HepG2 (cell line): Measurements from ENCODE around the gene NPPB. TPM values are rescaled to one million over a fixed set of nuclear protein-coding genes. Genes with fewer than 3 reads are reported as not detected.
A peak's percentile ranks its signal among the peaks of the same experiment; 100 is the strongest.

Experiments
- CENPX ChIP-seq: sonication (generic); formaldehyde crosslinking; IDR thresholded peaks from 2 replicates; pipeline ENCODE4 v1.9.0; 2021; ENCODE audit warnings: mild to moderate bottlenecking, missing genetic modification reagents, moderate library complexity
- FOXJ3 ChIP-seq: sonication (generic); formaldehyde crosslinking; IDR thresholded peaks from 2 replicates; pipeline ENCODE4 v1.4.0; 2020; ENCODE audit warnings: missing genetic modification reagents, mild to moderate bottlenecking, borderline replicate concordance
- FUBP1 ChIP-seq: sonication (generic); formaldehyde crosslinking; IDR thresholded peaks from 2 replicates; pipeline ENCODE4 v1.5.1; 2020; ENCODE audit warnings: missing genetic modification reagents, mild to moderate bottlenecking, borderline replicate concordance
- HNF1A ChIP-seq, 2 experiments: sonication (generic) in 1 of 2; formaldehyde crosslinking in 1 of 2; IDR thresholded peaks; 2 replicates each; pipeline versions ENCODE4 v1.4.0 to v1.6.1; 2016 to 2020; ENCODE audit warnings: borderline replicate concordance in 1 of 2, low read depth in 1 of 2, mild to moderate bottlenecking in 1 of 2, missing genetic modification reagents in 1 of 2
- IKZF5 ChIP-seq: IDR thresholded peaks from 2 replicates; pipeline ENCODE4 v1.6.1; 2018; ENCODE audit warnings: missing genetic modification reagents, mild to moderate bottlenecking, missing compliant biosample characterization
- LCORL ChIP-seq, 2 experiments: fragments of 450-650 bp in 1 of 2; sonication (generic) in 1 of 2; formaldehyde crosslinking in 1 of 2; IDR thresholded peaks; 2 replicates each; pipeline versions ENCODE4 v1.5.0 to v1.6.1; 2017 to 2020; ENCODE audit warnings: antibody characterized with exemption in 1 of 2, missing genetic modification reagents in 1 of 2
- NONO ChIP-seq, 2 experiments: fragments of 450-650 bp in 1 of 2; sonication (generic) in 1 of 2; formaldehyde crosslinking in 1 of 2; IDR thresholded peaks in 1 of 2; conservative IDR thresholded peaks in 1 of 2; 2 replicates each; pipeline versions ENCODE4 v1.6.1 to v1.8.0; 2017 to 2022; ENCODE audit warnings: mild to moderate bottlenecking in 1 of 2, missing genetic modification reagents in 1 of 2, moderate library complexity in 1 of 2
- SP5 ChIP-seq: IDR thresholded peaks from 2 replicates; pipeline ENCODE4 v1.6.1; 2016; ENCODE audit warnings: low read depth, borderline replicate concordance
- TARDBP ChIP-seq: sonication (generic); formaldehyde crosslinking; IDR thresholded peaks from 2 replicates; pipeline ENCODE4 v1.8.0; 2022; ENCODE audit warnings: mild to moderate bottlenecking, missing genetic modification reagents
- TBX2 ChIP-seq: sonication (generic); formaldehyde crosslinking; IDR thresholded peaks from 2 replicates; pipeline ENCODE4 v1.5.0; 2020; ENCODE audit warnings: missing genetic modification reagents, mild to moderate bottlenecking, borderline replicate concordance
- TP53 ChIP-seq: sonication (generic); formaldehyde crosslinking; conservative IDR thresholded peaks from 2 replicates; pipeline ENCODE4 v1.4.0; 2020; ENCODE audit warnings: missing genetic modification reagents
- ZFP41 ChIP-seq: sonication (generic); formaldehyde crosslinking; IDR thresholded peaks from 2 replicates; pipeline ENCODE4 v1.4.0; 2020; ENCODE audit warnings: mild to moderate bottlenecking, missing genetic modification reagents, borderline replicate concordance
- ZNF142 ChIP-seq: sonication (generic); formaldehyde crosslinking; IDR thresholded peaks from 2 replicates; pipeline ENCODE4 v1.4.0; 2020; ENCODE audit warnings: missing genetic modification reagents
- ZNF326 ChIP-seq: sonication (generic); formaldehyde crosslinking; IDR thresholded peaks from 2 replicates; pipeline ENCODE4 v1.4.0; 2020; ENCODE audit warnings: missing genetic modification reagents, borderline replicate concordance
- ZNF350 ChIP-seq: sonication (generic); formaldehyde crosslinking; IDR thresholded peaks from 2 replicates; pipeline ENCODE4 v1.4.0; 2020; ENCODE audit warnings: mild to moderate bottlenecking, low read depth, missing genetic modification reagents, borderline replicate concordance
- ZNF790 ChIP-seq: sonication (generic); formaldehyde crosslinking; IDR thresholded peaks from 2 replicates; pipeline ENCODE4 v1.8.0; 2022; ENCODE audit warnings: missing genetic modification reagents, mild to moderate bottlenecking, borderline replicate concordance
- polyA plus RNA-seq, 8 experiments: library from polyadenylated mRNA; depleted of rRNA in 3 of 8; stranded (reverse) in 7 of 8; unstranded in 1 of 8; fragments of >200 nt; fragmentation: Illumina TruSeq in 4 of 8; extraction: Trizol in 4 of 8; gene quantifications; 2 replicates each; pipeline versions ENCODE4 v1.2.1 to v1.2.3, GENCODE V29; 2011 to 2016; ENCODE audit warnings: low read depth in 4 of 8, missing spikeins in 1 of 8, mixed read lengths in 1 of 8; ENCODE audit not compliant: insufficient read depth in 1 of 8
- total RNA-seq, 5 experiments: library from RNA; depleted of rRNA; stranded (reverse); fragments of >200 nt; fragmentation: Illumina TruSeq; extraction: Trizol; gene quantifications; 2 replicates each; pipeline ENCODE4 v1.2.3, GENCODE V29; 2016; ENCODE audit warnings: low read depth in 1 of 5

Gene NPPB
- total and polyA plus RNA-seq, 2 of the 13 experiments (the other 11 are each of a cell fraction or from before 2014, with no cell fraction given), result 1.9 TPM; not detected in 1

GRCh38 chr1:11893907-11894251 is 35.1 kb upstream of the NPPB start (continued):
- no peak for TF ChIP-seq ZNF142 (CRISPR knock-in tag)
- TF ChIP-seq TP53 (CRISPR knock-in tag), result no peak
- no peak for TF ChIP-seq NONO (IDR thresholded peaks at IDR 0.05)
- TF ChIP-seq NONO (CRISPR knock-in tag; conservative IDR thresholded peaks at IDR 0.05), result no peak
- TF ChIP-seq ZNF350 (CRISPR knock-in tag), result no peak
- TF ChIP-seq ZFP41 (CRISPR knock-in tag), result no peak
- no peak for TF ChIP-seq ZNF790 (CRISPR knock-in tag)
- no peak for TF ChIP-seq LCORL (IDR thresholded peaks at IDR 0.05)
- peak; percentile 68 for TF ChIP-seq LCORL (CRISPR knock-in tag; IDR thresholded peaks at IDR 0.05)
- TF ChIP-seq FOXJ3 (CRISPR knock-in tag), result no peak
- no peak for TF ChIP-seq CENPX (CRISPR knock-in tag)
- no peak for TF ChIP-seq HNF1A (IDR thresholded peaks at IDR 0.05; ENCODE audit: low read depth)
- TF ChIP-seq HNF1A (CRISPR knock-in tag; IDR thresholded peaks at IDR 0.05; ENCODE audit: borderline replicate concordance), result no peak
- no peak for TF ChIP-seq FUBP1 (CRISPR knock-in tag)
- no peak for TF ChIP-seq IKZF5 (CRISPR knock-in tag)
- TF ChIP-seq SP5 (CRISPR knock-in tag), result no peak
- no peak for TF ChIP-seq TARDBP (CRISPR knock-in tag)
- TF ChIP-seq TBX2 (CRISPR knock-in tag), result no peak
- TF ChIP-seq ZNF326 (CRISPR knock-in tag), result no peak
